ENCODE measurements around the gene CAPG.

DNA sequence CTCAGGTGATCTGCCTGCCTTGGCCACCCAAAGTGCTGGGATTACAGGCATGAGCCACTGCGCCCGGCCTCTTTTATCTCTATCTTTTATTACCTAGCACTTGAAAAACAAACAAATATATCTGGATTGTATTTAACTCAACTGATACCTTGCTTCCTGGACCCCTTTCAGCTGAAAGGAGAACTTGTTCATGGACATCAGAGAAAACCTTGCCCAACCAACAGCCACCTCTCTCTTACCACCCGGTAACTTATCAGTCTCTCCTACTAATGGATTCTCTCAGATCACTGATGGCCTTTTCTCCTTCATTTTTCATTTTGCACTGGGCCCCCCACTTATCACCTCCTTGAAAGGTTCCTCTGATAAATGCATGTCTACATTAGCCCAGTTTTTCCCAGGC is 62.6 kb downstream of the CAPG start:
- TF ChIP-seq, protein P1, sequence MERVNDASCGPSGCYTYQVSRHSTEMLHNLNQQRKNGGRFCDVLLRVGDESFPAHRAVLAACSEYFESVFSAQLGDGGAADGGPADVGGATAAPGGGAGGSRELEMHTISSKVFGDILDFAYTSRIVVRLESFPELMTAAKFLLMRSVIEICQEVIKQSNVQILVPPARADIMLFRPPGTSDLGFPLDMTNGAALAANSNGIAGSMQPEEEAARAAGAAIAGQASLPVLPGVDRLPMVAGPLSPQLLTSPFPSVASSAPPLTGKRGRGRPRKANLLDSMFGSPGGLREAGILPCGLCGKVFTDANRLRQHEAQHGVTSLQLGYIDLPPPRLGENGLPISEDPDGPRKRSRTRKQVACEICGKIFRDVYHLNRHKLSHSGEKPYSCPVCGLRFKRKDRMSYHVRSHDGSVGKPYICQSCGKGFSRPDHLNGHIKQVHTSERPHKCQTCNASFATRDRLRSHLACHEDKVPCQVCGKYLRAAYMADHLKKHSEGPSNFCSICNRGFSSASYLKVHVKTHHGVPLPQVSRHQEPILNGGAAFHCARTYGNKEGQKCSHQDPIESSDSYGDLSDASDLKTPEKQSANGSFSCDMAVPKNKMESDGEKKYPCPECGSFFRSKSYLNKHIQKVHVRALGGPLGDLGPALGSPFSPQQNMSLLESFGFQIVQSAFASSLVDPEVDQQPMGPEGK (tag by site-specific recombination; IDR thresholded peaks at IDR 0.05): no peak
- TF ChIP-seq ZNF549 (tag by site-specific recombination; IDR thresholded peaks at IDR 0.05) (no peak), ZNF211 (tag by site-specific recombination; IDR thresholded peaks at IDR 0.05; ENCODE audit: low read depth) (no peak), ZNF571 (tag by site-specific recombination; IDR thresholded peaks at IDR 0.05) (no peak), ZNF514 (tag by site-specific recombination; IDR thresholded peaks at IDR 0.05) (no peak), SP2 (tag by site-specific recombination; IDR thresholded peaks at IDR 0.05) (no peak), ZNF530 (tag by site-specific recombination; IDR thresholded peaks at IDR 0.05; ENCODE audit: low read depth) (no peak), ZNF341 (tag by site-specific recombination; IDR thresholded peaks at IDR 0.05; ENCODE audit: low read depth) (no peak), ZNF274 (IDR thresholded peaks at IDR 0.05; ENCODE audit: low read length) (no peak), ZNF274 (tag by site-specific recombination; IDR thresholded peaks at IDR 0.05; ENCODE audit: borderline replicate concordance) (no peak), ZNF302 (tag by site-specific recombination; IDR thresholded peaks at IDR 0.05; ENCODE audit: low read depth) (no peak), YY1 (tag by site-specific recombination; IDR thresholded peaks at IDR 0.05) (no peak), ZNF707 (tag by site-specific recombination; IDR thresholded peaks at IDR 0.05) (no peak)
- TF ChIP-seq, protein P2, sequence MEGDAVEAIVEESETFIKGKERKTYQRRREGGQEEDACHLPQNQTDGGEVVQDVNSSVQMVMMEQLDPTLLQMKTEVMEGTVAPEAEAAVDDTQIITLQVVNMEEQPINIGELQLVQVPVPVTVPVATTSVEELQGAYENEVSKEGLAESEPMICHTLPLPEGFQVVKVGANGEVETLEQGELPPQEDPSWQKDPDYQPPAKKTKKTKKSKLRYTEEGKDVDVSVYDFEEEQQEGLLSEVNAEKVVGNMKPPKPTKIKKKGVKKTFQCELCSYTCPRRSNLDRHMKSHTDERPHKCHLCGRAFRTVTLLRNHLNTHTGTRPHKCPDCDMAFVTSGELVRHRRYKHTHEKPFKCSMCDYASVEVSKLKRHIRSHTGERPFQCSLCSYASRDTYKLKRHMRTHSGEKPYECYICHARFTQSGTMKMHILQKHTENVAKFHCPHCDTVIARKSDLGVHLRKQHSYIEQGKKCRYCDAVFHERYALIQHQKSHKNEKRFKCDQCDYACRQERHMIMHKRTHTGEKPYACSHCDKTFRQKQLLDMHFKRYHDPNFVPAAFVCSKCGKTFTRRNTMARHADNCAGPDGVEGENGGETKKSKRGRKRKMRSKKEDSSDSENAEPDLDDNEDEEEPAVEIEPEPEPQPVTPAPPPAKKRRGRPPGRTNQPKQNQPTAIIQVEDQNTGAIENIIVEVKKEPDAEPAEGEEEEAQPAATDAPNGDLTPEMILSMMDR (tag by site-specific recombination; IDR thresholded peaks at IDR 0.05): no peak
- TF ChIP-seq, protein P3, sequence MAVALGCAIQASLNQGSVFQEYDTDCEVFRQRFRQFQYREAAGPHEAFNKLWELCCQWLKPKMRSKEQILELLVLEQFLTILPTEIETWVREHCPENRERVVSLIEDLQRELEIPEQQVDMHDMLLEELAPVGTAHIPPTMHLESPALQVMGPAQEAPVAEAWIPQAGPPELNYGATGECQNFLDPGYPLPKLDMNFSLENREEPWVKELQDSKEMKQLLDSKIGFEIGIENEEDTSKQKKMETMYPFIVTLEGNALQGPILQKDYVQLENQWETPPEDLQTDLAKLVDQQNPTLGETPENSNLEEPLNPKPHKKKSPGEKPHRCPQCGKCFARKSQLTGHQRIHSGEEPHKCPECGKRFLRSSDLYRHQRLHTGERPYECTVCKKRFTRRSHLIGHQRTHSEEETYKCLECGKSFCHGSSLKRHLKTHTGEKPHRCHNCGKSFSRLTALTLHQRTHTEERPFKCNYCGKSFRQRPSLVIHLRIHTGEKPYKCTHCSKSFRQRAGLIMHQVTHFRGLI (tag by site-specific recombination; IDR thresholded peaks at IDR 0.05): no peak

Measured in HEK293 (cell line).